Panc1 (cell line): Measurements from ENCODE around the gene CS. TPM values are rescaled to one million over a fixed set of nuclear protein-coding genes. Genes with fewer than 3 reads are reported as not detected.

Experiments
- ATAC-seq: fragments of 200-7000 bp; cut with Tn5 transposase; 2 replicates; pipeline ENCODE4 v1.9.1; 2020; ENCODE audit warnings: mild to moderate bottlenecking, moderate library complexity
- BruUV-seq: library from RNA; stranded (reverse); fragments of 400-500 nt; replicated peaks from 2 replicates; lab custom pipeline; 2021; lab: Mats Ljungman, UMichigan
- CTCF ChIA-PET: fragments of 300-600 bp; sonication (Branson Sonifier 250); formaldehyde crosslinking; loops from one replicate; lab custom pipeline; 2022; ENCODE audit warnings: antibody characterized with exemption; lab: Charles Lee
- POLR2A ChIA-PET: fragments of 300-600 bp; sonication (Branson Sonifier 250); formaldehyde crosslinking; loops from one replicate; lab custom pipeline; 2022; ENCODE audit warnings: antibody characterized with exemption; lab: Charles Lee
- DNase-seq: peaks from one replicate; pipeline ENCODE4 v3.0.0-alpha.2; 2010; ENCODE audit warnings: low read depth, low spot score
- H3K27ac ChIP-seq: 2 replicates; pipeline ENCODE4 v1.5.1; 2011; ENCODE audit warnings: mild to moderate bottlenecking, low read length, inconsistent platforms
- H3K27me3 ChIP-seq: fragments of 200-500 bp; sonication (Bioruptor generic); 2 replicates; pipeline ENCODE4 v1.6.0; 2014; ENCODE audit warnings: low read length, inconsistent platforms; ENCODE audit not compliant: control insufficient read depth, insufficient read depth
- H3K36me3 ChIP-seq: fragments of 200-500 bp; sonication (Bioruptor generic); 2 replicates; pipeline ENCODE4 v1.5.1; 2014; ENCODE audit warnings: inconsistent platforms, mild to moderate bottlenecking, low read length, moderate library complexity; ENCODE audit not compliant: control insufficient read depth, insufficient read depth
- H3K4me1 ChIP-seq: 2 replicates; pipeline ENCODE4 v1.5.1; 2011; ENCODE audit warnings: inconsistent platforms, mild to moderate bottlenecking, low read length, moderate library complexity; ENCODE audit not compliant: control insufficient read depth, insufficient read depth
- H3K4me3 ChIP-seq, 2 experiments: 2 replicates each; pipeline ENCODE4 v1.5.1; 2011 to 2012; ENCODE audit warnings: low read depth in 2 of 2, low read length in 2 of 2, mild to moderate bottlenecking in 2 of 2, inconsistent platforms in 1 of 2, moderate library complexity in 1 of 2
- H3K9me3 ChIP-seq: fragments of 200-500 bp; sonication (Bioruptor generic); 2 replicates; pipeline ENCODE4 v1.5.1; 2014; ENCODE audit warnings: low read depth, mild to moderate bottlenecking, inconsistent platforms, low read length, moderate library complexity; ENCODE audit not compliant: control insufficient read depth, insufficient read depth
- CTCF ChIP-seq: fragments of 450-650 bp; IDR thresholded peaks from 2 replicates; pipeline ENCODE4 v1.5.1; 2017; ENCODE audit warnings: mild to moderate bottlenecking
- POLR2AphosphoS5 ChIP-seq: IDR thresholded peaks from 2 replicates; pipeline ENCODE4 v1.6.1; 2012; ENCODE audit warnings: mild to moderate bottlenecking, low read depth, low read length, moderate library complexity
- REST ChIP-seq, 2 experiments: IDR thresholded peaks; 2 replicates each; pipeline ENCODE4 v1.6.1; 2011 to 2012; ENCODE audit warnings: low read depth in 2 of 2, control low read depth in 1 of 2, low read length in 1 of 2, mild to moderate bottlenecking in 1 of 2, moderate library complexity in 1 of 2; ENCODE audit not compliant: insufficient read depth in 1 of 2
- SIN3A ChIP-seq: IDR thresholded peaks from 2 replicates; pipeline ENCODE4 v1.6.1; 2012; ENCODE audit warnings: low read depth, mild to moderate bottlenecking, low read length, moderate library complexity, borderline replicate concordance; ENCODE audit not compliant: insufficient read depth
- TCF7L2 ChIP-seq: IDR thresholded peaks from 2 replicates; pipeline ENCODE4 v1.6.1; 2011; ENCODE audit warnings: mild to moderate bottlenecking, low read depth, low read length, inconsistent platforms
- in situ Hi-C: cut with HindIII; loops from 2 replicates; pipeline ENCODE4 v1.10.0; 2016; ENCODE audit warnings: low sequenced_read_pairs, low pct_unique_long_range_greater_than_20kb
- intact Hi-C: fragments of 100-400 bp; cut with micrococcal nuclease; formaldehyde crosslinking; loops from one replicate; pipeline ENCODE4 v1.10.0; 2022; ENCODE audit not compliant: unreplicated experiment
- total RNA-seq: library from RNA; stranded (reverse); gene quantifications from one replicate; pipeline ENCODE4 v1.2.1, GENCODE V29; 2021; ENCODE audit not compliant: unreplicated experiment

The CS gene
- total RNA-seq, 1 experiment from 2014 or later = 240 TPM

- Histone ChIP-seq H3K36me3 (no peaks in the 10 kb centered on the region; the same call in 1 of the 2 replicates), H3K4me3 (peak within 1 kb of the TSS; percentile 71 to 81), H3K27ac (peak within 1 kb of the TSS; percentile 94), H3K9me3 (no peaks in the 10 kb centered on the region), H3K27me3 (no peaks in the 10 kb centered on the region), H3K4me1 (peaks cover 16% of the 10 kb centered on the region)
- CTCF ChIA-PET = no interaction called here
- no TSS peak for BruUV-seq
- DNase-seq = peak; percentile 96
- ATAC-seq = peak; percentile 89
- TF ChIP-seq POLR2AphosphoS5 (peak; percentile 61; the same call in 1 of the 2 replicates), SIN3A (peak; percentile 89; the same call in 1 of the 2 replicates), TCF7L2 (no peak), CTCF (peak; percentile 99), REST (IDR thresholded peaks at IDR 0.05; ENCODE audit: insufficient read depth in 1 of 2, low read depth in 2 of 2, low read length in 1 of 2) (no peak)
- POLR2A ChIA-PET = no interaction called here
- intact Hi-C loops (loop anchor here (2.0 kb wide), 1 partner anchor 31 kb away; no protein-coding TSS in a partner anchor), in situ Hi-C loops (no loop called here)
Measured at GRCh38 chr12:56224102-56224701, 75.9 kb downstream of the CS start, which contains the start of gene NABP2. TSS of gene NABP2 (plus strand) at chr12:56224342. CDS start at chr12:56224857, 515 bp downstream.

GRCh38 chr12:56223571-56224101 is 76.5 kb downstream of the CS start:
- TF ChIP-seq POLR2AphosphoS5 = no peak
- TF ChIP-seq TCF7L2 = no peak
- TF ChIP-seq REST (IDR thresholded peaks at IDR 0.05; ENCODE audit: insufficient read depth in 1 of 2, low read depth in 2 of 2, low read length in 1 of 2) = no peak
- no peak for TF ChIP-seq SIN3A
- no peak for TF ChIP-seq CTCF
- Histone ChIP-seq H3K27ac (peak overlapping the region; percentile 86), H3K27me3 (no peaks in the 10 kb centered on the region), H3K9me3 (no peaks in the 10 kb centered on the region), H3K4me3 (peak overlapping the region; percentile 64 to 71), H3K36me3 (no peaks in the 10 kb centered on the region; the same call in 1 of the 2 replicates), H3K4me1 (peaks cover 16% of the 10 kb centered on the region)
- POLR2A ChIA-PET = no interaction called here
- CTCF ChIA-PET = interaction anchor here (1.5 kb wide), 1 partner anchor 16 kb away, joined by 3 read pairs; no protein-coding TSS in a partner anchor
- no peak for DNase-seq
- intact Hi-C loops = loop anchor here (2.0 kb wide), 1 partner anchor 31 kb away; no protein-coding TSS in a partner anchor
- no TSS peak for BruUV-seq
- peak; percentile 15 for ATAC-seq
- in situ Hi-C loops = no loop called here
